Measurements from ENCODE around the gene TBC1D5. TPM values are rescaled to one million over a fixed set of nuclear protein-coding genes. Genes with fewer than 3 reads are reported as not detected.
A peak's percentile ranks its signal among the peaks of the same experiment; 100 is the strongest.

The TBC1D5 gene
- total RNA-seq, 1 experiment from 2014 or later = 26.1 TPM

- TF ChIP-seq MXD4 (CRISPR knock-in tag; IDR thresholded peaks at IDR 0.05; ENCODE audit: borderline replicate concordance) (no peak), MAX (CRISPR knock-in tag; IDR thresholded peaks at IDR 0.05) (peak; percentile 84), KAT7 (CRISPR knock-in tag; IDR thresholded peaks at IDR 0.05; ENCODE audit: borderline replicate concordance) (no peak), ZNF121 (CRISPR knock-in tag; IDR thresholded peaks at IDR 0.05) (no peak), ZNF138 (CRISPR knock-in tag; conservative IDR thresholded peaks at IDR 0.05) (no peak), E2F4 (CRISPR knock-in tag; IDR thresholded peaks at IDR 0.05; ENCODE audit: borderline replicate concordance, low read depth) (0 out of 2 replicates have a peak, but pooled peaks have one; percentile 72), STAT6 (CRISPR knock-in tag; conservative IDR thresholded peaks at IDR 0.05; ENCODE audit: low read depth) (no peak), MYBL2 (CRISPR knock-in tag; IDR thresholded peaks at IDR 0.05) (peak; percentile 39; the same call in 1 of the 2 replicates), ERG (CRISPR knock-in tag; IDR thresholded peaks at IDR 0.05) (no peak), IRF2 (CRISPR knock-in tag; IDR thresholded peaks at IDR 0.05; ENCODE audit: borderline replicate concordance, low read depth) (no peak), PRDM15 (CRISPR knock-in tag; IDR thresholded peaks at IDR 0.05) (no peak), NR1H2 (CRISPR knock-in tag; IDR thresholded peaks at IDR 0.05) (no peak)
These were observed at the start of gene TBC1D5 (continued) for GRCh38 chr3:17742102-17742879.

- ATAC-seq = no peak
- ChIA-PET CTCF (no interaction called here), POLR2A (no interaction called here)
- Mint-ChIP-seq H3K9me3 (peaks cover 16% of the 10 kb centered on the region), H3K27ac (no peak overlapping the region), H3K36me3 (no peaks in the 10 kb centered on the region), H3K27me3 (ENCODE audit: low read depth) (peaks cover 3% of the 10 kb centered on the region; the same call in 1 of the 2 replicates), H3K4me1 (no peaks in the 10 kb centered on the region; the same call in 1 of the 2 replicates), H3K4me3 (no peak overlapping the region)
- DNase-seq (ENCODE audit: low spot score) = no peak
- TF ChIP-seq TEAD1 (CRISPR knock-in tag; IDR thresholded peaks at IDR 0.05) = no peak
- no peak for TF ChIP-seq RORB (CRISPR knock-in tag; IDR thresholded peaks at IDR 0.05)
- no peak for TF ChIP-seq CTCF (IDR thresholded peaks at IDR 0.05)
- TF ChIP-seq ZNF425 (CRISPR knock-in tag; conservative IDR thresholded peaks at IDR 0.05) = no peak
- no peak for TF ChIP-seq FOXP4 (CRISPR knock-in tag; IDR thresholded peaks at IDR 0.05)
These were observed 41.0 kb upstream of the TBC1D5 start for GRCh38 chr3:17783426-17783825.

Measured in WTC11 (cell line).